Activated naive CD4-positive, alpha-beta T cell treated with Interleukin-2 at 50 U/mL for 16 hours (primary cell): ENCODE data around the gene CLEC2A.
"Not testable (repeated sequence)": the region's sequence is repeated elsewhere in the genome, so short reads cannot be mapped to it uniquely, and the experiment has no call there.

Experiments used
- DNase-seq: peaks from one replicate; pipeline ENCODE4 v3.0.0-alpha.2; 2020

Gene CLEC2A

GRCh38 chr12:9876120-9876519 lies 56.0 kb downstream of the CLEC2A start:
- DNase-seq: not testable (repeated sequence)

DNA sequence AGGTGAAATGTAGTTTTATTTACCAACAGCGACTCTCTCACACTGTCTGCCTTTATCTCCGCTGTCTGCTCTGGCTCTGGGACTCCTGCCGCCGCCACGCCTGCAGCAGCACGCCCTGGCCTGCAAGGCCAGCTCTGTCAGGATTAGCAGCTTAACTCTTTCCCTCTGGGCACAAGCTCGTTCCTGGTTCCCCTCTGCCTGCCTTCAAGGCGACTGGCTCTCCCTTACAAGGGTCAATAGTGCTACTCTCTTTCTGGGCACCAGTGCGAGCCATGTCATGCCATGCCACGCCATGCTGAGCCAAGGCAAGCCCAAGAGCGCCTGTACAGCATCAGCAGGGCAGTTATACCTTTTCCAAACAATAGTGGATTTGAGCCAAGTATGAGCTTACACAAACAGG lies 59.4 kb downstream of the CLEC2A start:
- DNase-seq: no peak

DNA sequence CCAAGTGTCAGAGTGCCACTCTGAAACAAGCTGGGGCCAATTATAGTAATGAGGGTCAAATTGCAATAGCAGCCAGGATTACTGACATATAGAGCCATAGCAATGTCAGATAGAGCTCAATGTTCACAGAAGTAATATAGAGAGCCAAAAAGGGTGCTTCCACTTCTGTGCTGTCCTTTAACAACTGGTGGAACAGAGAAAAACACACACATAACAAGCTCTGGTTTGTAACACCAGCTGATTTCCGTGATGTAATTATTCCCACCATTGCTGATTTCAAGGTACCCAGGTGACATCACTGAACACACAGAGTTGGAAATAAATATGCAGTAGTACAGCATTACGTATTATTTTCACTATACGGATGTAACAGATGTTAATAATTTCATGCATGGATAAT lies 60.0 kb downstream of the CLEC2A start:
- DNase-seq: no peak

GRCh38 chr12:9870286-9870866 lies 61.8 kb downstream of the CLEC2A start:
- DNase-seq: no peak

DNA sequence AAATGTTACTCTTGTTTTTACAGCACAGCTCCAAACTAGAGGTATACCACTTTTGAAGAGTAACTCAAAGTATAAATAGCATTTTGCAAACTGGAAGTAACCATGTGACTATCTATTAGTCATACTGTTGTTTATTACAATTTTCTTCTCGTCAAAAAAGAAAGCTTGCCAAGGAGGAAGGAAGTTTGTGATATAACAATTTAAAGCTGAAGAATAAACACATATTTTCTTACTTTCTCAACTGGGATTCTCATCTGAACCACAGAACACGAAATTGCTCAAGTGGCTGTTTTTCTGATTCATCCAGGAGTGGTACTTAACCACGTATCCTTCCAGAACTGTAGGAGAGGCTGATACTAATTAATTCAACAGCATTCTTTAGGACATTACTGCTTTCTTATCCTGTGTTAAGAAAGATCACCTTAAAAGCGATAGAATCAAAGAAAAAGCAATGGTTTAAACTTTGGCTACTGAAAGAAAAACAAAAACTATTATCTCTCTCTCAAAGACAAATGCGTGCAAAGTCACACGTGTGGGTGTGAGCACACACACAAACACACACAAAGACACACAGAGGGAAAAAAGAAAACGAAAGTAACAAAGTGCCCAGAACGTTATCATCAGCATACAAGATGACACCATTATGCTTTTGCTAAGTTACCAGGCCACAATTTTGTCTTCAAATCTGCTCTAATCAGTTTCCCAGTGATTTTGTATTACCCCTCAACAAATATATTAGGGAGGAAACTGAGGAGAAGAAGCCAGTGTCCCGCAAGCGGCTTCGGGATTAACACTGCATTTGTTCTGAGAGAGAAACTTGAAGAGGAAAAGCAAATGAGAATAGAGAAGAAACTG lies 62.6 kb downstream of the CLEC2A start, which contains the start of gene CLEC2B:
CLEC2B (minus strand) TSS at position 48 of the 855 bp plus-strand sequence.
- DNase-seq: peak; percentile 14

GRCh38 chr12:9868951-9869306 lies 63.2 kb downstream of the CLEC2A start:
- DNase-seq: no peak

- DNase-seq: no peak
Measured at GRCh38 chr12:9868311-9868801, 63.8 kb downstream of the CLEC2A start.

GRCh38 chr12:9867531-9867930 lies 64.6 kb downstream of the CLEC2A start:
- no peak for DNase-seq

DNA sequence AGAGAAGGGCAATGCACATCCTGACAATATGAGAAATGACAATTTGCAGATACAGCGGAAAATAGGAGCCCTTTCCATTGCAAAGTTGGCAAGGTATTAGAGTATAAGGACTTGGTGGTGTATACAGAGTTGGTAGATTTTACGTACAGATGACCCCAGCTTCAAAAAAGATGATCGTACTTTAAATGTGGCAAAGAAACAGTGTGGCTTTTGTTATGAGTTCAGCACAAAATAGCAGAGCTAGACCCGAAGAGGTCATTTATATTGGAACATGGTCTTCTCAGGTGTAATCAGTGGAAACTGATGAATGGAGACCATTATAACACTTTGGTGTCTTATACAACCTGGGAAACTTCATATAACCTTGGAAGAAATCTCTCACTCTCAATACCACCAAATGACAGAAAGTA lies 65.3 kb downstream of the CLEC2A start:
- DNase-seq: no peak

- no peak for DNase-seq
Measured at GRCh38 chr12:9864913-9865675, 67.1 kb downstream of the CLEC2A start.
